HEK293 (cell line): Measurements from ENCODE around the gene ZNF681.

Experiments used
- CTCF ChIA-PET: fragments of 350-600 bp; formaldehyde crosslinking; extraction: SDS; loops from one replicate; lab custom pipeline; 2021; ENCODE audit warnings: antibody characterized with exemption; lab: Yijun Ruan, JAX
- POLR2A ChIA-PET: fragments of 300-600 bp; formaldehyde crosslinking; extraction: SDS; loops from one replicate; lab custom pipeline; 2020; ENCODE audit warnings: antibody characterized with exemption, inconsistent platforms; lab: Yijun Ruan, JAX
- H3K27ac ChIP-seq: fragments of 200-500 bp; sonication (Bioruptor generic); 2 replicates; pipeline ENCODE4 v1.5.1; 2014; ENCODE audit warnings: low read depth, low read length, control low read depth, inconsistent platforms; ENCODE audit errors: extremely low read depth
- H3K36me3 ChIP-seq, 2 experiments: fragments of 200-500 bp in 1 of 2; sonication (Bioruptor generic) in 1 of 2; 1 replicate in 1 of 2; 2 replicates in 1 of 2; pipeline ENCODE4 v1.5.1; 2014 to 2017; ENCODE audit warnings: inconsistent platforms in 2 of 2, low read length in 2 of 2; ENCODE audit not compliant: control insufficient read depth in 2 of 2, insufficient read depth in 1 of 2
- H3K4me1 ChIP-seq: fragments of 200-500 bp; sonication (Bioruptor generic); 2 replicates; pipeline ENCODE4 v1.5.1; 2014; ENCODE audit warnings: mild to moderate bottlenecking, low read length, inconsistent platforms; ENCODE audit not compliant: control insufficient read depth, insufficient read depth
- H3K4me3 ChIP-seq: 2 replicates; pipeline ENCODE4 v1.5.1; 2011; ENCODE audit warnings: low read depth, mild to moderate bottlenecking, control low read depth, low read length, moderate library complexity
- H3K9me3 ChIP-seq: fragments of 200-500 bp; sonication (Bioruptor generic); 2 replicates; pipeline ENCODE4 v1.5.1; 2014; ENCODE audit warnings: low read depth, low read length, inconsistent platforms; ENCODE audit not compliant: control insufficient read depth, insufficient read depth
- BCL11B ChIP-seq: fragments of 450-650 bp; formaldehyde crosslinking; IDR thresholded peaks from 2 replicates; pipeline ENCODE4 v1.5.1; 2016; ENCODE audit warnings: low read depth, missing biosample characterization, missing genetic modification characterization
- FEZF1 ChIP-seq: fragments of 450-650 bp; formaldehyde crosslinking; IDR thresholded peaks from 2 replicates; pipeline ENCODE4 v1.5.1; 2016; ENCODE audit warnings: missing biosample characterization, missing genetic modification characterization
- SETDB1 ChIP-seq: IDR thresholded peaks from one replicate; pipeline ENCODE4 v1.6.1; 2017; ENCODE audit warnings: mild to moderate bottlenecking, low read length, moderate library complexity, mixed read lengths; ENCODE audit not compliant: insufficient read length
- ZBTB20 ChIP-seq: fragments of 450-650 bp; formaldehyde crosslinking; IDR thresholded peaks from 2 replicates; pipeline ENCODE4 v1.5.1; 2016; ENCODE audit warnings: missing biosample characterization, missing genetic modification characterization
- ZIC2 ChIP-seq: fragments of 450-650 bp; formaldehyde crosslinking; IDR thresholded peaks from 2 replicates; pipeline ENCODE4 v1.5.1; 2016; ENCODE audit warnings: missing biosample characterization, missing genetic modification characterization
- ZNF169 ChIP-seq: fragments of 450-650 bp; formaldehyde crosslinking; IDR thresholded peaks from 2 replicates; pipeline ENCODE4 v1.5.1; 2016; ENCODE audit warnings: missing biosample characterization, missing genetic modification characterization
- ZNF184 ChIP-seq: fragments of 450-650 bp; IDR thresholded peaks from 2 replicates; pipeline ENCODE4 v1.5.1; 2018; ENCODE audit warnings: missing biosample characterization, mild to moderate bottlenecking, missing genetic modification characterization
- ZNF274 ChIP-seq, 2 experiments: fragments of 200-500 bp in 1 of 2; fragments of 450-650 bp in 1 of 2; sonication (Bioruptor generic) in 1 of 2; formaldehyde crosslinking in 1 of 2; IDR thresholded peaks; 2 replicates each; pipeline versions ENCODE4 v1.5.1 to v1.6.1; 2014 to 2016; ENCODE audit warnings: borderline replicate concordance in 1 of 2, inconsistent platforms in 1 of 2, low read length in 1 of 2, missing biosample characterization in 1 of 2, missing genetic modification characterization in 1 of 2
- ZNF350 ChIP-seq: fragments of 450-650 bp; formaldehyde crosslinking; IDR thresholded peaks from 2 replicates; pipeline ENCODE4 v1.5.0; 2017; ENCODE audit warnings: missing biosample characterization, mild to moderate bottlenecking, missing genetic modification characterization
- ZNF423 ChIP-seq: fragments of 450-650 bp; formaldehyde crosslinking; IDR thresholded peaks from 2 replicates; pipeline ENCODE4 v1.5.1; 2016; ENCODE audit warnings: missing biosample characterization, missing genetic modification characterization
- ZNF624 ChIP-seq: fragments of 450-650 bp; formaldehyde crosslinking; IDR thresholded peaks from 2 replicates; pipeline ENCODE4 v1.5.1; 2017; ENCODE audit warnings: missing biosample characterization, missing genetic modification characterization
- ZNF76 ChIP-seq: fragments of 450-650 bp; formaldehyde crosslinking; IDR thresholded peaks from 2 replicates; pipeline ENCODE4; 2016; ENCODE audit warnings: low read depth, missing biosample characterization, missing genetic modification characterization, borderline replicate concordance
- ZNF830 ChIP-seq: fragments of 450-650 bp; IDR thresholded peaks from 2 replicates; pipeline ENCODE4 v1.5.0; 2018; ENCODE audit warnings: missing biosample characterization, missing genetic modification characterization, low read depth, mild to moderate bottlenecking, moderate library complexity
- TF ChIP-seq, protein P1 (sequence below): fragments of 450-650 bp; formaldehyde crosslinking; IDR thresholded peaks from 2 replicates; pipeline ENCODE4 v1.5.1; 2016; ENCODE audit warnings: missing biosample characterization, missing genetic modification characterization
- TF ChIP-seq, protein P2 (sequence below): fragments of 450-650 bp; formaldehyde crosslinking; conservative IDR thresholded peaks from 2 replicates; pipeline ENCODE4 v1.5.1; 2016; ENCODE audit warnings: low read depth, missing biosample characterization, missing genetic modification characterization
- TF ChIP-seq, protein P3 (sequence below): fragments of 450-650 bp; formaldehyde crosslinking; IDR thresholded peaks from 2 replicates; pipeline ENCODE4 v1.5.1; 2016; ENCODE audit warnings: missing biosample characterization, missing genetic modification characterization, borderline replicate concordance

Gene ZNF681

DNA sequence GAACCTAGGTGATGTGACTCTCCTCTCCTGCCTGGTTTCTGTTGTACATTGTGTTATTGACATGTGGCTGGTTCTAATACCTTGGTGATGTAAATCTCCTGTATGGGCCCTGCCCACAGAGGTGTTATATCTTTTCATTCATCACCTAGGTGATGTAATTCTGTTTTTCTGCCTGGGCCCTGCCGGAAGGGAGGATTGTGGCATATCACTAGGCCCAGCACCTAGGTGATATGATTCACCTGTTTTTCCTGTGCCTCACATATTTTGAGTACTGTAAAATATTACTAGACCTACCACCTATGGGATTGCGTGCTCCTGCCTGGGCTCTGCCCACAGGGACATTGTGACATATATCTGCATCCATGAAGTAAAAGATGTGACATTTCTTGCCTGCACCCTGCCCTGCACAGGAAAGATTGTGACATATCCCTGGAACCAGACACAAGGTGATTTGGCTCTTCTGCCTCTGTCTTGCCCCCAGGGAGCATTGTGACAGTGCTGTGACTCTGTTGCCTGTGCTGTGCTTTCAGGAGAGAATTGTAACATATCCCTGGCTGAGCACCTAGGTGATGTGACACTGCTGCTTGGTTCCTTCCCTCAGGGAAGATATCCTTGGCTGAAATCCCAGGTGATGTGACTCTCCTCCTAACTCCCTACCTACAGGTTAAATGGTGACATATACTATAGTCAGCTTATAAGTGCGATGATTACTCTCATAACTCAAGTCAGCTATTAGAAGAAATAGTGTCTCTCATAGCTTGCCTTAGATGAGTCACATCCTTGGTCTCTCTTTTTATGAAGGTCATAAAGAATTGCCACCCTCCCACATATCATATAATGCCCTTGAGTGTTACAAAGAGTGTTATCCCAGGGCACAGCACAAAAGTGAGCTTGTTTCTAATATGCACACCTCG is 13.3 kb upstream of the ZNF681 start:
- no peak for TF ChIP-seq ZNF624 (tag by site-specific recombination)
- TF ChIP-seq FEZF1 (tag by site-specific recombination) = no peak
- TF ChIP-seq, protein P1, sequence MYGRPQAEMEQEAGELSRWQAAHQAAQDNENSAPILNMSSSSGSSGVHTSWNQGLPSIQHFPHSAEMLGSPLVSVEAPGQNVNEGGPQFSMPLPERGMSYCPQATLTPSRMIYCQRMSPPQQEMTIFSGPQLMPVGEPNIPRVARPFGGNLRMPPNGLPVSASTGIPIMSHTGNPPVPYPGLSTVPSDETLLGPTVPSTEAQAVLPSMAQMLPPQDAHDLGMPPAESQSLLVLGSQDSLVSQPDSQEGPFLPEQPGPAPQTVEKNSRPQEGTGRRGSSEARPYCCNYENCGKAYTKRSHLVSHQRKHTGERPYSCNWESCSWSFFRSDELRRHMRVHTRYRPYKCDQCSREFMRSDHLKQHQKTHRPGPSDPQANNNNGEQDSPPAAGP (tag by site-specific recombination) = no peak
- TF ChIP-seq ZNF76 (tag by site-specific recombination) = no peak
- TF ChIP-seq ZNF274 (IDR thresholded peaks at IDR 0.05; ENCODE audit: low read length) = no peak
- no peak for TF ChIP-seq ZNF274 (tag by site-specific recombination; IDR thresholded peaks at IDR 0.05; ENCODE audit: borderline replicate concordance)
- TF ChIP-seq ZNF830 = no peak
- no peak for TF ChIP-seq BCL11B
- no peak for TF ChIP-seq ZNF169 (tag by site-specific recombination)
- TF ChIP-seq ZBTB20 = no peak
- TF ChIP-seq, protein P2, sequence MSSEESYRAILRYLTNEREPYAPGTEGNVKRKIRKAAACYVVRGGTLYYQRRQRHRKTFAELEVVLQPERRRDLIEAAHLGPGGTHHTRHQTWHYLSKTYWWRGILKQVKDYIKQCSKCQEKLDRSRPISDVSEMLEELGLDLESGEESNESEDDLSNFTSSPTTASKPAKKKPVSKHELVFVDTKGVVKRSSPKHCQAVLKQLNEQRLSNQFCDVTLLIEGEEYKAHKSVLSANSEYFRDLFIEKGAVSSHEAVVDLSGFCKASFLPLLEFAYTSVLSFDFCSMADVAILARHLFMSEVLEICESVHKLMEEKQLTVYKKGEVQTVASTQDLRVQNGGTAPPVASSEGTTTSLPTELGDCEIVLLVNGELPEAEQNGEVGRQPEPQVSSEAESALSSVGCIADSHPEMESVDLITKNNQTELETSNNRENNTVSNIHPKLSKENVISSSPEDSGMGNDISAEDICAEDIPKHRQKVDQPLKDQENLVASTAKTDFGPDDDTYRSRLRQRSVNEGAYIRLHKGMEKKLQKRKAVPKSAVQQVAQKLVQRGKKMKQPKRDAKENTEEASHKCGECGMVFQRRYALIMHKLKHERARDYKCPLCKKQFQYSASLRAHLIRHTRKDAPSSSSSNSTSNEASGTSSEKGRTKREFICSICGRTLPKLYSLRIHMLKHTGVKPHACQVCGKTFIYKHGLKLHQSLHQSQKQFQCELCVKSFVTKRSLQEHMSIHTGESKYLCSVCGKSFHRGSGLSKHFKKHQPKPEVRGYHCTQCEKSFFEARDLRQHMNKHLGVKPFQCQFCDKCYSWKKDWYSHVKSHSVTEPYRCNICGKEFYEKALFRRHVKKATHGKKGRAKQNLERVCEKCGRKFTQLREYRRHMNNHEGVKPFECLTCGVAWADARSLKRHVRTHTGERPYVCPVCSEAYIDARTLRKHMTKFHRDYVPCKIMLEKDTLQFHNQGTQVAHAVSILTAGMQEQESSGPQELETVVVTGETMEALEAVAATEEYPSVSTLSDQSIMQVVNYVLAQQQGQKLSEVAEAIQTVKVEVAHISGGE (tag by site-specific recombination) = no peak
- no peak for TF ChIP-seq ZNF423 (tag by site-specific recombination)
- TF ChIP-seq ZNF350 (tag by site-specific recombination) = no peak
- no peak for TF ChIP-seq ZNF184
- TF ChIP-seq ZIC2 (tag by site-specific recombination) = no peak
- no peak for TF ChIP-seq SETDB1
- TF ChIP-seq, protein P3, sequence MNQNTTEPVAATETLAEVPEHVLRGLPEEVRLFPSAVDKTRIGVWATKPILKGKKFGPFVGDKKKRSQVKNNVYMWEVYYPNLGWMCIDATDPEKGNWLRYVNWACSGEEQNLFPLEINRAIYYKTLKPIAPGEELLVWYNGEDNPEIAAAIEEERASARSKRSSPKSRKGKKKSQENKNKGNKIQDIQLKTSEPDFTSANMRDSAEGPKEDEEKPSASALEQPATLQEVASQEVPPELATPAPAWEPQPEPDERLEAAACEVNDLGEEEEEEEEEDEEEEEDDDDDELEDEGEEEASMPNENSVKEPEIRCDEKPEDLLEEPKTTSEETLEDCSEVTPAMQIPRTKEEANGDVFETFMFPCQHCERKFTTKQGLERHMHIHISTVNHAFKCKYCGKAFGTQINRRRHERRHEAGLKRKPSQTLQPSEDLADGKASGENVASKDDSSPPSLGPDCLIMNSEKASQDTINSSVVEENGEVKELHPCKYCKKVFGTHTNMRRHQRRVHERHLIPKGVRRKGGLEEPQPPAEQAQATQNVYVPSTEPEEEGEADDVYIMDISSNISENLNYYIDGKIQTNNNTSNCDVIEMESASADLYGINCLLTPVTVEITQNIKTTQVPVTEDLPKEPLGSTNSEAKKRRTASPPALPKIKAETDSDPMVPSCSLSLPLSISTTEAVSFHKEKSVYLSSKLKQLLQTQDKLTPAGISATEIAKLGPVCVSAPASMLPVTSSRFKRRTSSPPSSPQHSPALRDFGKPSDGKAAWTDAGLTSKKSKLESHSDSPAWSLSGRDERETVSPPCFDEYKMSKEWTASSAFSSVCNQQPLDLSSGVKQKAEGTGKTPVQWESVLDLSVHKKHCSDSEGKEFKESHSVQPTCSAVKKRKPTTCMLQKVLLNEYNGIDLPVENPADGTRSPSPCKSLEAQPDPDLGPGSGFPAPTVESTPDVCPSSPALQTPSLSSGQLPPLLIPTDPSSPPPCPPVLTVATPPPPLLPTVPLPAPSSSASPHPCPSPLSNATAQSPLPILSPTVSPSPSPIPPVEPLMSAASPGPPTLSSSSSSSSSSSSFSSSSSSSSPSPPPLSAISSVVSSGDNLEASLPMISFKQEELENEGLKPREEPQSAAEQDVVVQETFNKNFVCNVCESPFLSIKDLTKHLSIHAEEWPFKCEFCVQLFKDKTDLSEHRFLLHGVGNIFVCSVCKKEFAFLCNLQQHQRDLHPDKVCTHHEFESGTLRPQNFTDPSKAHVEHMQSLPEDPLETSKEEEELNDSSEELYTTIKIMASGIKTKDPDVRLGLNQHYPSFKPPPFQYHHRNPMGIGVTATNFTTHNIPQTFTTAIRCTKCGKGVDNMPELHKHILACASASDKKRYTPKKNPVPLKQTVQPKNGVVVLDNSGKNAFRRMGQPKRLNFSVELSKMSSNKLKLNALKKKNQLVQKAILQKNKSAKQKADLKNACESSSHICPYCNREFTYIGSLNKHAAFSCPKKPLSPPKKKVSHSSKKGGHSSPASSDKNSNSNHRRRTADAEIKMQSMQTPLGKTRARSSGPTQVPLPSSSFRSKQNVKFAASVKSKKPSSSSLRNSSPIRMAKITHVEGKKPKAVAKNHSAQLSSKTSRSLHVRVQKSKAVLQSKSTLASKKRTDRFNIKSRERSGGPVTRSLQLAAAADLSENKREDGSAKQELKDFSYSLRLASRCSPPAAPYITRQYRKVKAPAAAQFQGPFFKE (tag by site-specific recombination) = no peak
- TF ChIP-seq, all 188 proteins: peak for 0
- Histone ChIP-seq H3K36me3 (no peaks in the 10 kb centered on the region), H3K27ac (no peak overlapping the region), H3K4me3 (no peak overlapping the region), H3K9me3 (no peaks in the 10 kb centered on the region), H3K4me1 (no peaks in the 10 kb centered on the region)
- ChIA-PET CTCF (no interaction called here), POLR2A (interaction anchor here (1.4 kb wide), 1 partner anchor 13 kb away, joined by 12 read pairs; the partner anchor contains the start of gene ZNF681)
